OCI-LY3 (cell line): Measurements from ENCODE around the gene TAS2R40.

ENCODE experiments used
- EZH2phosphoT487 ChIP-seq: fragments of 200-600 bp; shearing (Covaris generic); IDR thresholded peaks from 2 replicates; pipeline ENCODE4 v1.6.1; 2018; ENCODE audit warnings: antibody characterized with exemption, mixed run types, low read depth
- TF ChIP-seq, protein P1 (sequence below): fragments of 200-600, 300-600 bp; sonication (generic); IDR thresholded peaks from 2 replicates; pipeline ENCODE4 v1.5.1; 2014; ENCODE audit warnings: antibody characterized with exemption, low read length, low read depth

DNA sequence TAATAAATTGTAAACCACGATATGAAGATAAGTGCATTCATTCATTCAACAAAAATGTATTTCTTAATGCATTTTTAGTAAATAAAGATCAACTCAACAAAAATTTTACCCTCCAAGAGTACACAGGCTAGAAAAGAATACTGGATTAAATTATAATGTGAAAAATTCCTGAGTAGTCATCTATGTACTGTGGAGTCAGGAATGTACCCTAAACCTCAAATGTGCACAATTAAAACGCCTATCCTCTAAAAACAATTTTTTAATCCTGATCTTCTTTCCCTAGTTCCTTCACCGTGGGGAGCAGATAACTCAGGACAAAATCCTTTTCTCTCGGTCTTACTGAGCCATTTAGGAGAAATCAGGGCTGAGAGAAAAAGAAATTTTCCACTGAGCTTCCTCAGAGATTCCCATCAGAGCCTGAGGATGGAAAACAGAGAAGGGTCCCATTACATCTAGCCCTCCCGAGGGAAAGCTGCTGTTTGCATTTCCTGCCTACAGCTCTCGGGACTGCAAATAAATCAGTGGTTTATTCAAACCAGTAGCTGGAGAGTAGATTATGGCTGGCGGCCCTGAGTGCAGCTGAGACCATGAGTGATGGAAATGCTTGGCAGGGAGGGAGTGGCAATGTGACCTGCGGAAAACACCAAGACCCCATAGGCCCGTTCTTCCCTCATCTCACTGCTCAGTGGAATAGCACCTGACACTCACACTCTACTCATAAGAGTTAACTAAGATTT lies 7.4 kb downstream of the TAS2R40 start:
- TF ChIP-seq, protein P1, sequence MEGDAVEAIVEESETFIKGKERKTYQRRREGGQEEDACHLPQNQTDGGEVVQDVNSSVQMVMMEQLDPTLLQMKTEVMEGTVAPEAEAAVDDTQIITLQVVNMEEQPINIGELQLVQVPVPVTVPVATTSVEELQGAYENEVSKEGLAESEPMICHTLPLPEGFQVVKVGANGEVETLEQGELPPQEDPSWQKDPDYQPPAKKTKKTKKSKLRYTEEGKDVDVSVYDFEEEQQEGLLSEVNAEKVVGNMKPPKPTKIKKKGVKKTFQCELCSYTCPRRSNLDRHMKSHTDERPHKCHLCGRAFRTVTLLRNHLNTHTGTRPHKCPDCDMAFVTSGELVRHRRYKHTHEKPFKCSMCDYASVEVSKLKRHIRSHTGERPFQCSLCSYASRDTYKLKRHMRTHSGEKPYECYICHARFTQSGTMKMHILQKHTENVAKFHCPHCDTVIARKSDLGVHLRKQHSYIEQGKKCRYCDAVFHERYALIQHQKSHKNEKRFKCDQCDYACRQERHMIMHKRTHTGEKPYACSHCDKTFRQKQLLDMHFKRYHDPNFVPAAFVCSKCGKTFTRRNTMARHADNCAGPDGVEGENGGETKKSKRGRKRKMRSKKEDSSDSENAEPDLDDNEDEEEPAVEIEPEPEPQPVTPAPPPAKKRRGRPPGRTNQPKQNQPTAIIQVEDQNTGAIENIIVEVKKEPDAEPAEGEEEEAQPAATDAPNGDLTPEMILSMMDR: no peak
- TF ChIP-seq EZH2phosphoT487: no peak
